Heart right ventricle (tissue), 16 donors: ENCODE results near the gene EVC2. TPM values are rescaled to one million over a fixed set of nuclear protein-coding genes. Genes with fewer than 3 reads are reported as not detected.

Source experiments
- ATAC-seq, 8 donors: fragments of 200-7000 bp; cut with Tn5 transposase; one replicate each; pipeline ENCODE4 v1.9.1; 2020; ENCODE audit warnings: mild to moderate bottlenecking in 8 of 8, moderate library complexity in 8 of 8, moderate number of reproducible peaks in 1 of 8
- DNase-seq, 2 donors: peaks; one replicate each; pipeline ENCODE4 v3.0.0-alpha.2; 2020
- H3K27ac ChIP-seq, 10 donors: fragments of 200-600 bp; sonication (generic) in 2 of 10; one replicate each; pipeline versions ENCODE4 v1.5.0 to v1.8.0; 2020 to 2022; ENCODE audit warnings: mild to moderate bottlenecking in 3 of 10
- H3K27me3 ChIP-seq, 7 donors: fragments of 200-600 bp; one replicate each; pipeline ENCODE4 v1.8.0; 2021 to 2022; ENCODE audit warnings: mild to moderate bottlenecking in 2 of 7
- H3K36me3 ChIP-seq, 9 donors: fragments of 200-600 bp; sonication (generic) in 1 of 9; one replicate each; pipeline versions ENCODE4 v1.5.0 to v1.8.0; 2020 to 2022; ENCODE audit warnings: mild to moderate bottlenecking in 2 of 9
- H3K4me1 ChIP-seq, 9 donors: fragments of 200-600 bp; sonication (generic) in 1 of 9; one replicate each; pipeline versions ENCODE4 v1.5.0 to v1.8.0; 2020 to 2022; ENCODE audit warnings: mild to moderate bottlenecking in 4 of 9
- H3K4me3 ChIP-seq, 10 donors: fragments of 200-600 bp; sonication (generic) in 2 of 10; one replicate each; pipeline versions ENCODE4 v1.5.0 to v1.8.0; 2020 to 2022; ENCODE audit warnings: mild to moderate bottlenecking in 7 of 10, moderate library complexity in 2 of 10
- H3K9me3 ChIP-seq, 11 donors: fragments of 200-600 bp in 10 of 11; sonication (generic) in 2 of 11; one replicate each; pipeline versions ENCODE4 v1.5.0 to v1.8.0; 2013 to 2022; ENCODE audit warnings: mild to moderate bottlenecking in 2 of 11, control low read depth in 1 of 11, moderate library complexity in 1 of 11
- WGBS, 2 donors: extraction: QIAGEN DNeasy Blood & Tissue Kit; methylation state at CpG; one replicate each; pipeline ENCODE4 v1.1.7; 2013; ENCODE audit warnings: inconsistent platforms in 1 of 2; 5-methylcytosine and 5-hydroxymethylcytosine counted together
- intact Hi-C, 10 donors: fragments of 100-400 bp; cut with DNase I; formaldehyde crosslinking; loops; one replicate each; pipeline versions ENCODE4 v1.11.1 to v1.14.2; 2022
- polyA plus RNA-seq, 2 donors: library from polyadenylated mRNA; stranded (reverse); fragments of 200-250 nt; gene quantifications; one replicate each; pipeline ENCODE4 v1.2.3, GENCODE V29; 2013
- total RNA-seq, 10 donors: library from RNA; stranded (reverse); fragmentation: NEBNext Ultra II Directional in 3 of 10; extraction: Animal tissue kit (Norgen Biotek cat#: 25700) in 3 of 10; gene quantifications; one replicate each; pipeline versions ENCODE4 v1.2.1 to v1.2.4, GENCODE V29; 2021 to 2023
- TF ChIP-seq, protein P1 (sequence below), 9 donors: fragments of 200-600 bp; sonication (generic) in 2 of 9; IDR thresholded peaks; one replicate each; pipeline versions ENCODE4 v1.5.0 to v1.8.0; 2021 to 2022; ENCODE audit warnings: antibody characterized with exemption in 9 of 9, mild to moderate bottlenecking in 5 of 9, moderate library complexity in 1 of 9
- donor health status: Arrhythmogenic right ventricular cardiomyopathy.
- donor health status: ischemic (EF 13 %, LVEDD 7.1; RV severe dilation, severe dysfunction).
- donor health status: healthy with polysubstance abuse.
- donor health status: DM: no; HTN: yes; CAD: no.
- donor health status: DM: no; HTN: no; CAD: no.
- donor health status: ischemic (EF 25% LVEDD 6.9; RV normal size, moderate dysfunction).
- donor health status: ischemic (EF 25% LVEDD 5.7; RV mildly dilated, moderate dysfunction).
- donor health status: healthy.
- donor health status: DM: yes; HTN: yes; CAD: no.
- donor health status: Ischemic cardiomyopathy.
- donor health status: ischemic (EF 35%, LVEDD 5.7; RV mildly dilated, moderate dysfunction).
- donor health status: nonischemic (EF 11% LVEDD 7.7; RV severe dilation, severe dysfunction).
- donor health status: DM: yes; HTN: yes; CAD: no.
- donor health status: PGD.
- donor health status: ischemic (EF 29% LVEDD 5.4; RV normal size, mild dysfunction).
- donor health status: nonischemic (EF 23%, LVEDD 6.1; RV moderate dilation, normal function).

EVC2 gene
- total and polyA plus RNA-seq, 12 donors = 0.47 to 1.5 (median 0.91) TPM

DNA sequence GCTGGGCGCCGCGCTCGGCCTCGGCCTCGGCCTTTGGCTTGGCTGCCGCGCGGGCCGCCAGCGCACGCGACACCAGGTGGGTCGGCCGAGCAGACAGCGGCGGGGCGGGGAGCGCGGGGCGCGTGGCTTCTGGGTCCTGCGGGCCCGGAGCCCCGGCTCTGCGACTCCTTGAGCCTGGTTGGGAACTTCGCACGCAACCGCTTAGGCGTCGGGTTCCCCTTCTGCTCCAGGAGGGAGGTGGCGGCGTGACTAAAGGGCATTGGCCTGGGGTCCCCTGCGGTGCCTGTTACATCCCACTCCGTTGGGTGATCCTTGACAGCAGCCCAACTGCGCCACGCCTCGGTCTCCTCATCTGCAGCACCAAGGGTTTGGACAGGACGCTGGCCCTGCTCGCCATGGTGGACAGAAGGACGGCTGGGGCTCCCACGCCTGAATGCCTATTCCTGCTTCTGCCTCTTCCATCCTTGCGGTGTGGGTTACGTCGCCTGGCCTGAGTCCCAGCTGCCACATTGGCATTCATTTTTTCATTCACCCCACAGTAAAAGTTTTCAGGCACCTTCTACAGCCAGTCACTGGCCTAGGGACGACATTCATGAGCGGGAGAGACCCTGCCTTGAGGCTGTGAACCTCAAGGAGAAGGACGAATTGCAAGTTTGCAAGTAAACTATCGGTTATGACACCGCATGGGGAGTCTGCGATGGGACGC, 3.3 kb upstream of the EVC2 start:
- Histone ChIP-seq H3K9me3 (peaks cover 0 to 20% (median 7%) of the 10 kb centered on the region in 11 donors), H3K4me1 (peaks cover 0 to 47% (median 23%) of the 10 kb centered on the region in 9 donors), H3K36me3 (no peaks in the 10 kb centered on the region), H3K27ac (peak overlapping the region in 3 of 10 donors; percentile 31 to 45 (median 39)), H3K4me3 (peak overlapping the region in 9 of 10 donors; percentile 41 to 61 (median 54)), H3K27me3 (peaks cover 0 to 54% (median 25%) of the 10 kb centered on the region in 7 donors)
- intact Hi-C loops = no loop called here
- TF ChIP-seq, protein P1, sequence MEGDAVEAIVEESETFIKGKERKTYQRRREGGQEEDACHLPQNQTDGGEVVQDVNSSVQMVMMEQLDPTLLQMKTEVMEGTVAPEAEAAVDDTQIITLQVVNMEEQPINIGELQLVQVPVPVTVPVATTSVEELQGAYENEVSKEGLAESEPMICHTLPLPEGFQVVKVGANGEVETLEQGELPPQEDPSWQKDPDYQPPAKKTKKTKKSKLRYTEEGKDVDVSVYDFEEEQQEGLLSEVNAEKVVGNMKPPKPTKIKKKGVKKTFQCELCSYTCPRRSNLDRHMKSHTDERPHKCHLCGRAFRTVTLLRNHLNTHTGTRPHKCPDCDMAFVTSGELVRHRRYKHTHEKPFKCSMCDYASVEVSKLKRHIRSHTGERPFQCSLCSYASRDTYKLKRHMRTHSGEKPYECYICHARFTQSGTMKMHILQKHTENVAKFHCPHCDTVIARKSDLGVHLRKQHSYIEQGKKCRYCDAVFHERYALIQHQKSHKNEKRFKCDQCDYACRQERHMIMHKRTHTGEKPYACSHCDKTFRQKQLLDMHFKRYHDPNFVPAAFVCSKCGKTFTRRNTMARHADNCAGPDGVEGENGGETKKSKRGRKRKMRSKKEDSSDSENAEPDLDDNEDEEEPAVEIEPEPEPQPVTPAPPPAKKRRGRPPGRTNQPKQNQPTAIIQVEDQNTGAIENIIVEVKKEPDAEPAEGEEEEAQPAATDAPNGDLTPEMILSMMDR (IDR thresholded peaks at IDR 0.05) = no peak
- DNase-seq (peak in 1 of 2 donors; percentile 29), ATAC-seq (peak in 1 of 8 donors; percentile 3)
- 15 to 19% methylated on average over 44 to 52 of the region's 52 CpGs for WGBS, 2 donors

DNA sequence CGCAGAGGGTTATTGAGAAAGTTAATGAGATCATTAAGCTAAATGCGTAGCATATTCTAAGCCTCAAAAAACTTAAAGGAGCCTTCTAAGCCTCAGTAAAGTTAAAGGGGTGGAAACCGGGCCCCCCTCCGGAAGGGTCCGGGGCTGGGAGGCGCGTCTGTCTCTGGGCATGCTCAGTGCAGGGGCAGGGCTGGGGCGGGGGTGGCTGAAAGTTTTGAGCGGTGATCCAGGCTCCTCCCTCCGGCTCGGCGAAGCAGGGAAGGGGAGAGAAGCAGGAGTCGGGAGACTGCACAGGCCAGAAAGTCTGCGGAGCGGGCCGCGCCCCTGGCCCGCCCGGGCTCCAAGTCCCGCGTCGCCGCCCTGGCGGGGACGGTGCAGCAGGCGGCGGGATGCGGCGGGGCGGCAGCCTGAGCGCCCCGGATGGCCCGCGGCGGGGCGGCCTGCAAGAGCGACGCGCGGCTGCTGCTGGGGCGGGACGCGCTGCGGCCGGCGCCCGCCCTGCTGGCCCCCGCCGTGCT, 2.7 kb upstream of the EVC2 start, which contains the start of gene EVC:
Gene EVC (plus strand): TSS at position 241 of the 518 bp plus-strand sequence. CDS start 180 bp downstream, at position 421.
- DNase-seq (peak; percentile 84 to 85), ATAC-seq (peak; percentile 86 to 93 (median 88))
- Histone ChIP-seq H3K27me3 (peaks cover 0 to 54% (median 25%) of the 10 kb centered on the region in 7 donors), H3K27ac (peak within 1 kb of the TSS in 8 of 10 donors; percentile 45 to 83 (median 60)), H3K4me3 (peak within 1 kb of the TSS; percentile 20 to 61 (median 54)), H3K4me1 (peaks cover 0 to 50% (median 23%) of the 10 kb centered on the region in 9 donors), H3K36me3 (no peaks in the 10 kb centered on the region), H3K9me3 (peaks cover 0 to 18% (median 7%) of the 10 kb centered on the region in 11 donors)
- TF ChIP-seq, protein P1 (IDR thresholded peaks at IDR 0.05) = no peak
- intact Hi-C loops = no loop called here
- WGBS, 2 donors = 0 to 1% methylated on average over 32 to 49 of the region's 49 CpGs

DNA sequence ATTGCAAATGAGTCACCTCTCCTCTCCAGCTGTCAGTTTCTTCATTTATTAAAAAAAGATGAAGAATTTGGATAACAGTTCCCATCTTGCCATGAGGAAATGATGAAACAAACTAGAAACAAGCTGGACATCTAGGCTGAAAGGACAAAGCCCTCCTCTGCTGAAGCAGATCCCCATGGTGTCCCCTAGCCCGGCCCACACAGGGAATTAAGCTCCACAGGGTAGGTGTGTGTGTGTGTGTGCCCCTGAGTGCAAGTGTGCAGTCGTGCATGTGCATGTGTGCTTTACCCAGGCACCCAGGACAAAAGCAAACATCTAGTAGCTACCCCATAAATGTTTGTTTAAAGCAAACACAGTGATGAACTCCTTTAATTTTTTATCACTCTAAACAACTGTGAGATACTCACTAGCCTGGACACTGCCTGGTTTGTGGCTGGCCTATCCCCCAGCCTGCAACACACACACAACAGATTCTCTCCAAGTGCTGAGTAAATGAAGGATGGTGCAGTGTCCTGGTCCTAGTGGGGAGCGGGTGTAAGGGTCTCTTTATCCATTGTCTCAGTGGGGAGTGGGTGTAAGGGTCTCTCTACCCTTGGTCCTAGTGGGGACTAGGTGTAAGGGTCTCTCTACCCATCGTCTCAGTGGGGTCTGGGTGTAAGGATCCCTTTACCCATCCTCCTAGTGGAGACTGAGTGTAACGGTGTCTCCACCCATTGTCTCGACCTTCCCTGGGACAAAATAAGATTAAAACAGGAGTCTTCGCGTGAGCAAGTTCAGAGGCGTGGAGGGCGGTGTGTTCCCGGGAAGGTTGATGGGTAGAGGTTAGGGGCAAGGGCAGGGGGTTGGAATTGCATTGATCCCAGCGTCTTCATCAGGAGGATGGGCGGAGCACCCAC, 2.0 kb upstream of the EVC2 start:
- Histone ChIP-seq H3K27ac (peak overlapping the region in 8 of 10 donors; percentile 45 to 83 (median 60)), H3K4me1 (peaks cover 0 to 50% (median 23%) of the 10 kb centered on the region in 9 donors), H3K36me3 (no peaks in the 10 kb centered on the region), H3K9me3 (peaks cover 0 to 12% (median 5%) of the 10 kb centered on the region in 11 donors), H3K27me3 (peaks cover 0 to 54% (median 25%) of the 10 kb centered on the region in 7 donors), H3K4me3 (peak overlapping the region; percentile 20 to 61 (median 54))
- TF ChIP-seq, protein P1 (IDR thresholded peaks at IDR 0.05) = peak in 4 of 9 donors; percentile 9 to 25 (median 20)
- 22 to 24% methylated on average over 13 of the region's 13 CpGs for WGBS, 2 donors
- DNase-seq (no peak), ATAC-seq (peak in 5 of 8 donors; percentile 8 to 30 (median 20))
- intact Hi-C loops = no loop called here

DNA sequence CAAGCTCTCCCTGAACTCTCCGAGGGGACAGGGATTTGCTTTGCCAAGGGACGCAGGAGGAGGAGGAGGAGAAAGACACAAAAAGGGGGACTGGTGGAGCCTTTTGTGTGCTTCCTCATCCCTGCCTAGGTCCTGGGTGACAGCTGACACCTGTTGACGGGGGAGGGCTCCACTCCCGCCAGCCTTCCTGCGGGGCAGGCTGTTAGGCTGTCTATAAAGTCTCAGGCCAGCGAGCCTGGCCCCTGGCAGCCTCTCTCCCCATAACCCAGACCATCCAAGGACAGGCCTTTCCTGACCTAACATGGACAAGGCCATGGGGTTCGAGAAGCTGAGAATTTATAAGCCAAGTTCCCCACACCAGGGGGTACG, 832 bp upstream of the EVC2 start:
- H3K36me3 ChIP-seq = no peaks in the 10 kb centered on the region
- peak overlapping the region in 9 of 10 donors; percentile 65 to 83 (median 75) for H3K27ac ChIP-seq
- WGBS, 2 donors = 69 to 73% methylated on average over 8 of the region's 8 CpGs
- no peak for DNase-seq
- intact Hi-C loops = no loop called here
- H3K9me3 ChIP-seq = peaks cover 0 to under 1% (median 0%) of the 10 kb centered on the region in 11 donors
- peaks cover 0 to 54% (median 25%) of the 10 kb centered on the region in 7 donors for H3K27me3 ChIP-seq
- no peak for ATAC-seq
- H3K4me1 ChIP-seq = peaks cover 0 to 50% (median 23%) of the 10 kb centered on the region in 9 donors
- peak overlapping the region in 5 of 10 donors; percentile 50 to 77 (median 68) for H3K4me3 ChIP-seq
- TF ChIP-seq, protein P1 (IDR thresholded peaks at IDR 0.05) = no peak
